WTC11 (cell line): ENCODE measurements around the gene TAF4.

Source experiments
- CREB1 ChIP-seq: sonication (generic); formaldehyde crosslinking; IDR thresholded peaks from 2 replicates; pipeline ENCODE4 v1.8.0; 2023; ENCODE audit warnings: mild to moderate bottlenecking, missing genetic modification reagents
- ESRRA ChIP-seq: sonication (generic); formaldehyde crosslinking; IDR thresholded peaks from 2 replicates; pipeline ENCODE4 v1.8.1; 2022; ENCODE audit warnings: mild to moderate bottlenecking, missing genetic modification reagents, borderline replicate concordance
- MXD4 ChIP-seq: fragments of 250-450 bp; sonication (Bioruptor Pico); IDR thresholded peaks from 2 replicates; pipeline ENCODE4 v1.8.0; 2021; ENCODE audit warnings: mild to moderate bottlenecking, moderate library complexity, borderline replicate concordance
- PRRX2 ChIP-seq: fragments of 250-450 bp; sonication (Bioruptor Pico); IDR thresholded peaks from 2 replicates; pipeline ENCODE4 v1.8.0; 2021; ENCODE audit warnings: mild to moderate bottlenecking
- RORB ChIP-seq: fragments of 250-450 bp; sonication (Bioruptor Pico); IDR thresholded peaks from 2 replicates; pipeline ENCODE4 v1.9.0; 2021; ENCODE audit warnings: mild to moderate bottlenecking
- SMAD3 ChIP-seq: sonication (generic); formaldehyde crosslinking; IDR thresholded peaks from 2 replicates; pipeline ENCODE4 v1.8.0; 2022; ENCODE audit warnings: missing genetic modification reagents, mild to moderate bottlenecking, borderline replicate concordance
- SMAD4 ChIP-seq: sonication (generic); formaldehyde crosslinking; IDR thresholded peaks from 2 replicates; pipeline ENCODE4 v1.8.0; 2022; ENCODE audit warnings: mild to moderate bottlenecking, missing genetic modification reagents
- SP1 ChIP-seq: sonication (generic); formaldehyde crosslinking; conservative IDR thresholded peaks from 2 replicates; pipeline ENCODE4 v1.8.1; 2022; ENCODE audit warnings: missing genetic modification reagents
- TF ChIP-seq, protein P1 (sequence below): fragments of 200-600 bp; IDR thresholded peaks from 2 replicates; pipeline ENCODE4 v1.8.0; 2022; ENCODE audit warnings: antibody characterized with exemption
- TF ChIP-seq, protein P2 (sequence below): sonication (generic); formaldehyde crosslinking; IDR thresholded peaks from 2 replicates; pipeline ENCODE4 v1.8.0; 2023; ENCODE audit warnings: missing genetic modification reagents
- TF ChIP-seq, protein P3 (sequence below): sonication (generic); formaldehyde crosslinking; IDR thresholded peaks from 2 replicates; pipeline ENCODE4 v1.8.1; 2022; ENCODE audit warnings: missing genetic modification reagents, borderline replicate concordance
- TF ChIP-seq, protein P4 (sequence below): sonication (generic); formaldehyde crosslinking; IDR thresholded peaks from 2 replicates; pipeline ENCODE4 v1.8.0; 2022; ENCODE audit warnings: mild to moderate bottlenecking, missing genetic modification reagents
- TF ChIP-seq, protein P5 (sequence below): fragments of 250-450 bp; sonication (Bioruptor Pico); conservative IDR thresholded peaks from 2 replicates; pipeline ENCODE4 v1.9.0; 2021; ENCODE audit warnings: mild to moderate bottlenecking

DNA sequence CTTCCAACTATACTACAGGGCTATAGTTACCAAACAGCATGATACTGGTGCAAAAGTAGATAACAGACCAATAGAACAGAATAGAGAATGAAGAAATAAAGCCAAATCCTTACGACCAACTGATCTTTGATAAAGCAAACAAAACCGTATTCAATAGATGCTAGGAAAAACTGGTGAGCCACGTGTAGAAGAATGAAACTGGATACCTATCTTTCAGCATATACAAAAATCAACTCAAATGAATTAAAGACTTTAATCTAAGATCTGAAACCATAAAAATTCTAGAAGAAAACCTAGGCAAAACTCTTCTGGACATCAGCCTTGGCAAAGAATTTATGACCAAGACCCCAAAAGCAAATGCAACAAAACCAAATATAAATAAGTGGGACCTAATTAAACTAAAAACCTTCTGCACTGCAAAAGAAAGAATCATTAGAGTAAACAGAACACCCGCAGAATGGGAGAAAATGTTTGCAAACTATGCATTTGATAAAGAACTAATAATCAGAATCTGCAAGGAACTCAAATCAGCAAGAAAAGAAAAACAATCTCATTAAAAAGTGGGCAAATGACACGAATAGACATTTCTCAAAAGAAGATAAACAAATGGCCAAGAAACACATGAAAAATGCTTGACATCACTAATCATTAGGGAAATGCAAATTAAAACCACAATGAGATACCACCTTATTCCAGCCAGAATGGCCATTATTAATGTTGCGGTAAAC lies 109.8 kb downstream of the TAF4 start:
- TF ChIP-seq, protein P1, sequence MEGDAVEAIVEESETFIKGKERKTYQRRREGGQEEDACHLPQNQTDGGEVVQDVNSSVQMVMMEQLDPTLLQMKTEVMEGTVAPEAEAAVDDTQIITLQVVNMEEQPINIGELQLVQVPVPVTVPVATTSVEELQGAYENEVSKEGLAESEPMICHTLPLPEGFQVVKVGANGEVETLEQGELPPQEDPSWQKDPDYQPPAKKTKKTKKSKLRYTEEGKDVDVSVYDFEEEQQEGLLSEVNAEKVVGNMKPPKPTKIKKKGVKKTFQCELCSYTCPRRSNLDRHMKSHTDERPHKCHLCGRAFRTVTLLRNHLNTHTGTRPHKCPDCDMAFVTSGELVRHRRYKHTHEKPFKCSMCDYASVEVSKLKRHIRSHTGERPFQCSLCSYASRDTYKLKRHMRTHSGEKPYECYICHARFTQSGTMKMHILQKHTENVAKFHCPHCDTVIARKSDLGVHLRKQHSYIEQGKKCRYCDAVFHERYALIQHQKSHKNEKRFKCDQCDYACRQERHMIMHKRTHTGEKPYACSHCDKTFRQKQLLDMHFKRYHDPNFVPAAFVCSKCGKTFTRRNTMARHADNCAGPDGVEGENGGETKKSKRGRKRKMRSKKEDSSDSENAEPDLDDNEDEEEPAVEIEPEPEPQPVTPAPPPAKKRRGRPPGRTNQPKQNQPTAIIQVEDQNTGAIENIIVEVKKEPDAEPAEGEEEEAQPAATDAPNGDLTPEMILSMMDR, result no peak
- no peak for TF ChIP-seq SMAD3
- TF ChIP-seq PRRX2, result no peak
- TF ChIP-seq, protein P2, sequence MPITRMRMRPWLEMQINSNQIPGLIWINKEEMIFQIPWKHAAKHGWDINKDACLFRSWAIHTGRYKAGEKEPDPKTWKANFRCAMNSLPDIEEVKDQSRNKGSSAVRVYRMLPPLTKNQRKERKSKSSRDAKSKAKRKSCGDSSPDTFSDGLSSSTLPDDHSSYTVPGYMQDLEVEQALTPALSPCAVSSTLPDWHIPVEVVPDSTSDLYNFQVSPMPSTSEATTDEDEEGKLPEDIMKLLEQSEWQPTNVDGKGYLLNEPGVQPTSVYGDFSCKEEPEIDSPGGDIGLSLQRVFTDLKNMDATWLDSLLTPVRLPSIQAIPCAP (CRISPR knock-in tag), result no peak
- TF ChIP-seq RORB (CRISPR knock-in tag), result no peak
- TF ChIP-seq ESRRA (CRISPR knock-in tag), result no peak
- TF ChIP-seq, protein P3, sequence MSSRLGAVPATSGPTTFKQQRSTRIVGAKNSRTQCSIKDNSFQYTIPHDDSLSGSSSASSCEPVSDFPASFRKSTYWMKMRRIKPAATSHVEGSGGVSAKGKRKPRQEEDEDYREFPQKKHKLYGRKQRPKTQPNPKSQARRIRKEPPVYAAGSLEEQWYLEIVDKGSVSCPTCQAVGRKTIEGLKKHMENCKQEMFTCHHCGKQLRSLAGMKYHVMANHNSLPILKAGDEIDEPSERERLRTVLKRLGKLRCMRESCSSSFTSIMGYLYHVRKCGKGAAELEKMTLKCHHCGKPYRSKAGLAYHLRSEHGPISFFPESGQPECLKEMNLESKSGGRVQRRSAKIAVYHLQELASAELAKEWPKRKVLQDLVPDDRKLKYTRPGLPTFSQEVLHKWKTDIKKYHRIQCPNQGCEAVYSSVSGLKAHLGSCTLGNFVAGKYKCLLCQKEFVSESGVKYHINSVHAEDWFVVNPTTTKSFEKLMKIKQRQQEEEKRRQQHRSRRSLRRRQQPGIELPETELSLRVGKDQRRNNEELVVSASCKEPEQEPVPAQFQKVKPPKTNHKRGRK (CRISPR knock-in tag), result no peak
- TF ChIP-seq MXD4, result no peak
- TF ChIP-seq, protein P4, sequence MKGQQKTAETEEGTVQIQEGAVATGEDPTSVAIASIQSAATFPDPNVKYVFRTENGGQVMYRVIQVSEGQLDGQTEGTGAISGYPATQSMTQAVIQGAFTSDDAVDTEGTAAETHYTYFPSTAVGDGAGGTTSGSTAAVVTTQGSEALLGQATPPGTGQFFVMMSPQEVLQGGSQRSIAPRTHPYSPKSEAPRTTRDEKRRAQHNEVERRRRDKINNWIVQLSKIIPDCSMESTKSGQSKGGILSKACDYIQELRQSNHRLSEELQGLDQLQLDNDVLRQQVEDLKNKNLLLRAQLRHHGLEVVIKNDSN (CRISPR knock-in tag), result no peak
- TF ChIP-seq SMAD4, result no peak
- no peak for TF ChIP-seq CREB1 (CRISPR knock-in tag)
- TF ChIP-seq, protein P5, sequence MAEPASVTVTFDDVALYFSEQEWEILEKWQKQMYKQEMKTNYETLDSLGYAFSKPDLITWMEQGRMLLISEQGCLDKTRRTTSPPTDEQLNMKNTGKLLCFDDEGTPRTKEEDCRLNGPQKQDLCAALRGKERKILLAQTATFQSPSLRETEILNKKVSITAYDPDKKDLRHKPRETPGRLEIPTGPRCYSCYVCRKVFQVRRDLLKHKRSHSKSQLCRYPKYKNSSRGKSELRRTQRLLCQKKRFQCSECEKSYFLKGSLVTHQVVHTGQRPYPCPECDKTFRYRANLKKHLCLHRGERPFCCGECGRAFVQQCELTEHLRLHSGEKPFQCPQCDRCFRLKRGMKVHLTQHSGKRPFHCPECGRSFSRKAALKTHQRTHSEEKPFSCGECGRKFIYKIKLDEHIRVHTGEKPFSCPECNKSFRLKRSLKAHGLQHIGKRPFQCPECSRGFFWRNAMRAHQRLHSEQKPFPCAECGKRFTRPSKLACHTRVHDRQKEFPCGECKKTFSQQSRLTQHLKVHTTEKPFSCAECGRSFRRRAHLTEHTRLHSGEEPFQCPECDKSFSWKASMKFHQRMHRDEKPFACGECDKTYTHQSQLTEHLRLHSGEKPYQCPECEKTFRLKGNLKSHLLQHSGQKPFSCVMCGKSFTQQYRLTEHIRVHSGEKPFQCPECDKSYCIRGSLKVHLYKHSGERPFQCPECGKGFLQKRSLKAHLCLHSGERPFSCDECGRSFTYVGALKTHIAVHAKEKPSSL (CRISPR knock-in tag), result no peak
- TF ChIP-seq SP1 (CRISPR knock-in tag), result no peak
